Ishikawa (cell line): Measurements from ENCODE around the gene SEPTIN1.

Source experiments
- CEBPB ChIP-seq: IDR thresholded peaks from 2 replicates; pipeline ENCODE4 v1.6.1; 2012
- CREB1 ChIP-seq: IDR thresholded peaks from 2 replicates; pipeline ENCODE4 v1.6.1; 2012; ENCODE audit warnings: low read depth
- EGR1 ChIP-seq: IDR thresholded peaks from 2 replicates; pipeline ENCODE4 v1.6.1; 2012
- EP300 ChIP-seq: IDR thresholded peaks from 2 replicates; pipeline ENCODE4 v1.6.1; 2012; ENCODE audit warnings: borderline replicate concordance
- FOXM1 ChIP-seq: IDR thresholded peaks from 2 replicates; pipeline ENCODE4 v1.6.1; 2012; ENCODE audit warnings: low read depth, borderline replicate concordance
- MAX ChIP-seq: IDR thresholded peaks from 2 replicates; pipeline ENCODE4 v1.6.1; 2012
- NFIC ChIP-seq: IDR thresholded peaks from 2 replicates; pipeline ENCODE4 v1.6.1; 2012
- RAD21 ChIP-seq: IDR thresholded peaks from 2 replicates; pipeline ENCODE4 v1.6.1; 2012; ENCODE audit warnings: low read depth
- REST ChIP-seq: IDR thresholded peaks from 2 replicates; pipeline ENCODE4 v1.6.1; 2012; ENCODE audit warnings: low read depth, mild to moderate bottlenecking
- TAF1 ChIP-seq: IDR thresholded peaks from 2 replicates; pipeline ENCODE4 v1.6.1; 2012; ENCODE audit warnings: low read depth, mild to moderate bottlenecking
- TCF12 ChIP-seq: IDR thresholded peaks from 2 replicates; pipeline ENCODE4 v1.6.1; 2012; ENCODE audit warnings: low read depth
- TEAD4 ChIP-seq: IDR thresholded peaks from 2 replicates; pipeline ENCODE4 v1.6.1; 2012
- USF1 ChIP-seq: IDR thresholded peaks from 2 replicates; pipeline ENCODE4 v1.6.1; 2012
- YY1 ChIP-seq: IDR thresholded peaks from 2 replicates; pipeline ENCODE4 v1.6.1; 2012; ENCODE audit warnings: low read depth
- ZBTB7A ChIP-seq: IDR thresholded peaks from 2 replicates; pipeline ENCODE4 v1.6.1; 2012; ENCODE audit warnings: low read depth

The SEPTIN1 gene

GRCh38 chr16:30401768-30402425, 19.5 kb upstream of the SEPTIN1 start:
- TF ChIP-seq FOXM1: no peak
- no peak for TF ChIP-seq RAD21
- TF ChIP-seq TEAD4: no peak
- TF ChIP-seq YY1: no peak
- TF ChIP-seq TAF1: no peak
- TF ChIP-seq CEBPB: no peak
- no peak for TF ChIP-seq CREB1
- TF ChIP-seq NFIC: no peak
- no peak for TF ChIP-seq MAX
- TF ChIP-seq REST: no peak

GRCh38 chr16:30399435-30400186, 17.2 kb upstream of the SEPTIN1 start:
- TF ChIP-seq FOXM1 (no peak), MAX (no peak), USF1 (no peak), EP300 (no peak; the same call in 1 of the 2 replicates), YY1 (no peak), TEAD4 (no peak), REST (no peak), EGR1 (no peak), TAF1 (no peak), NFIC (no peak), CREB1 (no peak), RAD21 (no peak)

- TF ChIP-seq TEAD4 (no peak), TAF1 (no peak), NFIC (no peak), REST (no peak)
These were observed 16.5 kb upstream of the SEPTIN1 start for GRCh38 chr16:30398661-30399434.

GRCh38 chr16:30397776-30398660, 15.7 kb upstream of the SEPTIN1 start:
- no peak for TF ChIP-seq MAX
- TF ChIP-seq USF1: no peak
- no peak for TF ChIP-seq TCF12
- TF ChIP-seq FOXM1: no peak
- no peak for TF ChIP-seq ZBTB7A
